IMR-90 (cell line): Measurements from ENCODE around the gene PLEKHH1.
A peak's percentile ranks its signal among the peaks of the same experiment; 100 is the strongest.

Source experiments
- CEBPB ChIP-seq: IDR thresholded peaks from 2 replicates; pipeline ENCODE4 v1.6.1; 2012; ENCODE audit warnings: low read depth, low read length, improper control_type of control experiment
- CHD1 ChIP-seq: IDR thresholded peaks from 2 replicates; pipeline ENCODE4 v1.6.1; 2012; ENCODE audit warnings: low read depth, low read length, improper control_type of control experiment
- CTCF ChIP-seq: conservative IDR thresholded peaks from 2 replicates; pipeline ENCODE4 v1.5.1; 2012; ENCODE audit warnings: mild to moderate bottlenecking, low read depth, low read length, improper control_type of control experiment
- NFE2L2 ChIP-seq: fragments of 150-350 bp; IDR thresholded peaks from 2 replicates; pipeline ENCODE4 v1.6.1; 2016; ENCODE audit warnings: low read depth, mild to moderate bottlenecking, low read length
- POLR2A ChIP-seq: IDR thresholded peaks from 2 replicates; pipeline ENCODE4 v1.6.1; 2012; ENCODE audit warnings: mild to moderate bottlenecking, low read depth, low read length
- RAD21 ChIP-seq: IDR thresholded peaks from 2 replicates; pipeline ENCODE4 v1.6.1; 2012; ENCODE audit warnings: low read length, improper control_type of control experiment
- TF ChIP-seq, protein P1 (sequence below): fragments of 150-350 bp; IDR thresholded peaks from 2 replicates; pipeline ENCODE4 v1.6.1; 2017; ENCODE audit warnings: mild to moderate bottlenecking, antibody characterized with exemption, low read length, low read depth

GRCh38 chr14:67510121-67510520 lies 23.0 kb upstream of the PLEKHH1 start:
- no peak for TF ChIP-seq CTCF
- TF ChIP-seq POLR2A, result no peak
- TF ChIP-seq, protein P1, sequence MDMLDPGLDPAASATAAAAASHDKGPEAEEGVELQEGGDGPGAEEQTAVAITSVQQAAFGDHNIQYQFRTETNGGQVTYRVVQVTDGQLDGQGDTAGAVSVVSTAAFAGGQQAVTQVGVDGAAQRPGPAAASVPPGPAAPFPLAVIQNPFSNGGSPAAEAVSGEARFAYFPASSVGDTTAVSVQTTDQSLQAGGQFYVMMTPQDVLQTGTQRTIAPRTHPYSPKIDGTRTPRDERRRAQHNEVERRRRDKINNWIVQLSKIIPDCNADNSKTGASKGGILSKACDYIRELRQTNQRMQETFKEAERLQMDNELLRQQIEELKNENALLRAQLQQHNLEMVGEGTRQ, result no peak
- no peak for TF ChIP-seq NFE2L2
- no peak for TF ChIP-seq CHD1
- TF ChIP-seq CEBPB, result 0 out of 2 replicates have a peak, but pooled peaks have one; percentile 13
- TF ChIP-seq RAD21, result no peak
